ENCODE data around the gene ITM2B. TPM values are rescaled to one million over a fixed set of nuclear protein-coding genes. Genes with fewer than 3 reads are reported as not detected.

The ITM2B gene
- total RNA-seq, 1 donor from 2014 or later = 339 TPM

DNA sequence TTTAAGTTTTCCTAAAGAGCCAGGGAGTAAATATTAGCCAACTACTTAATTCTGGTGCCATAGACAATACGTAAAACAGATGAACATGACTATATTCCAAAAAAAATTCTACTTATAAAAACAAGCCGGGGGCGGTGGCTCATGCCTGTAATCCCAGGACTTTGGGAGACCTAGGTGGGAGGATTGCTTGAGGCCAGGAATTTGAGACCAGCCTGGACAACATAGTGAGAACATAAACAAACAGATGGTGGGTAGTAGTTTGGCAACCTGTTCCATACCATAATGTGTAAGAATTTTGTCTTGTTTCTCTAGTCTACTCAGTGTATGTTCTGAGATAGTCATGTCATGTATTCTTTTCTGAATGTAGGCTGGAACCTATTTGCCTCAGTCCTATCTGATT, 25.4 kb downstream of the ITM2B start:
- TF ChIP-seq, protein P1, sequence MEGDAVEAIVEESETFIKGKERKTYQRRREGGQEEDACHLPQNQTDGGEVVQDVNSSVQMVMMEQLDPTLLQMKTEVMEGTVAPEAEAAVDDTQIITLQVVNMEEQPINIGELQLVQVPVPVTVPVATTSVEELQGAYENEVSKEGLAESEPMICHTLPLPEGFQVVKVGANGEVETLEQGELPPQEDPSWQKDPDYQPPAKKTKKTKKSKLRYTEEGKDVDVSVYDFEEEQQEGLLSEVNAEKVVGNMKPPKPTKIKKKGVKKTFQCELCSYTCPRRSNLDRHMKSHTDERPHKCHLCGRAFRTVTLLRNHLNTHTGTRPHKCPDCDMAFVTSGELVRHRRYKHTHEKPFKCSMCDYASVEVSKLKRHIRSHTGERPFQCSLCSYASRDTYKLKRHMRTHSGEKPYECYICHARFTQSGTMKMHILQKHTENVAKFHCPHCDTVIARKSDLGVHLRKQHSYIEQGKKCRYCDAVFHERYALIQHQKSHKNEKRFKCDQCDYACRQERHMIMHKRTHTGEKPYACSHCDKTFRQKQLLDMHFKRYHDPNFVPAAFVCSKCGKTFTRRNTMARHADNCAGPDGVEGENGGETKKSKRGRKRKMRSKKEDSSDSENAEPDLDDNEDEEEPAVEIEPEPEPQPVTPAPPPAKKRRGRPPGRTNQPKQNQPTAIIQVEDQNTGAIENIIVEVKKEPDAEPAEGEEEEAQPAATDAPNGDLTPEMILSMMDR (IDR thresholded peaks at IDR 0.05) = no peak
- no peaks in the 10 kb centered on the region for H3K27me3 Mint-ChIP-seq (ENCODE audit: low read depth)
- no peak for DNase-seq (ENCODE audit: low spot score)
- peaks cover 50% of the 10 kb centered on the region for H3K36me3 Mint-ChIP-seq (ENCODE audit: low read depth)
- H3K27ac Mint-ChIP-seq (ENCODE audit: unreplicated experiment) = no peak overlapping the region
- H3K4me1 Mint-ChIP-seq (ENCODE audit: low read depth) = peaks cover 34% of the 10 kb centered on the region
- H3K9me3 Mint-ChIP-seq (ENCODE audit: low read depth) = no peaks in the 10 kb centered on the region
- no peak overlapping the region for H3K4me3 Mint-ChIP-seq (ENCODE audit: unreplicated experiment)

DNA sequence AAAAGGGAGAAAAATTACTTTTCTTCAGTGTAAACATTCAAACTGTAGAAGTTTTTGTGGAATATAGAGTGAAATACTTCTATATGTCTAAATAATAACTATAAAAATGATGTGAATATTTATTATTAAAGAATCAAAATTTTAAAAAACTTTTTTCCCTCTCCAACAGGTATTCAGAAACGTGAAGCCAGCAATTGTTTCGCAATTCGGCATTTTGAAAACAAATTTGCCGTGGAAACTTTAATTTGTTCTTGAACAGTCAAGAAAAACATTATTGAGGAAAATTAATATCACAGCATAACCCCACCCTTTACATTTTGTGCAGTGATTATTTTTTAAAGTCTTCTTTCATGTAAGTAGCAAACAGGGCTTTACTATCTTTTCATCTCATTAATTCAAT, 28.0 kb downstream of the ITM2B start:
- H3K36me3 Mint-ChIP-seq (ENCODE audit: low read depth) = peaks cover 43% of the 10 kb centered on the region
- no peak overlapping the region for H3K4me3 Mint-ChIP-seq (ENCODE audit: unreplicated experiment)
- no peak overlapping the region for H3K27ac Mint-ChIP-seq (ENCODE audit: unreplicated experiment)
- H3K9me3 Mint-ChIP-seq (ENCODE audit: low read depth) = no peaks in the 10 kb centered on the region
- TF ChIP-seq, protein P1 (IDR thresholded peaks at IDR 0.05) = no peak
- peaks cover 34% of the 10 kb centered on the region for H3K4me1 Mint-ChIP-seq (ENCODE audit: low read depth)
- DNase-seq (ENCODE audit: low spot score) = no peak
- H3K27me3 Mint-ChIP-seq (ENCODE audit: low read depth) = no peaks in the 10 kb centered on the region

DNA sequence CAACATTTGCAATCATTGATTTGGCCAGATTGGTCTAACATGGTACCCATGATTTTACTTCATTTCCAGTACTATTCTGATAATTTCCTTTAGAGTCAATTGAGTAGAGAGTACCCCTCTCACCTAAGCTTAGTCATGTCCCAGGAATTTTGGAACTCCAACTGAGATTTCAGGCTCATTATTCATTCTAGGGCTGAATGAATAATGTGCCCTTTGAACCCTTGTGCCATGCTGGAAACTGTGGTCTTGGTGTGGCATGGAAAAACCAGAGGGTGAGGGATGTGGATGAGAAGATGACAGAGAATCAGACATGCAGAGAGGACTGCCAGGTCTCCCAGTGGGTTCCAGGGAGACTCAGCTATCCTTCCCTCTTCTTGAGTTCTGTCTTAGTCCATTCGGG, 30.2 kb downstream of the ITM2B start:
- no peaks in the 10 kb centered on the region for H3K9me3 Mint-ChIP-seq (ENCODE audit: low read depth)
- H3K36me3 Mint-ChIP-seq (ENCODE audit: low read depth) = peaks cover 38% of the 10 kb centered on the region
- no peak overlapping the region for H3K27ac Mint-ChIP-seq (ENCODE audit: unreplicated experiment)
- H3K4me1 Mint-ChIP-seq (ENCODE audit: low read depth) = peaks cover 29% of the 10 kb centered on the region
- TF ChIP-seq, protein P1 (IDR thresholded peaks at IDR 0.05) = no peak
- DNase-seq (ENCODE audit: low spot score) = no peak
- no peak overlapping the region for H3K4me3 Mint-ChIP-seq (ENCODE audit: unreplicated experiment)
- no peaks in the 10 kb centered on the region for H3K27me3 Mint-ChIP-seq (ENCODE audit: low read depth)

DNA sequence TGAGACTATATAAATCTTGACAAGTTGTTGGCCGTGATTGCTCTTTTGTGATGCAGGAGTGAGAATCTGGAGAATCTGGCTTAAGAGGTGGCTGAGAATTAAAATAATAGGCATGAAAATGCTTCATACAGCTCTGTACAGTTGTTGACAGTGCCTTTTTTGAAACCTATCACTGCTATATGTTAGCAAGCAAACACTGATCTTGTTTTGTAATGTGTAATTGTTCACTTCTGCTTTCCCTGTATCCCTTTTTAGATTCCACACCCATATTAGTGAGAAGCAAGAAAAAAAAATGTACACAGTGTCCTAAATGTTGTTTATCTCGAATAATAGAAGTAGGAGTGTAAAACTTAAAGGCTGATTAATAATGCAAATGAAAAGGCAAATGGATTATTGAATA, 31.1 kb downstream of the ITM2B start:
- TF ChIP-seq, protein P1 (IDR thresholded peaks at IDR 0.05) = no peak
- H3K9me3 Mint-ChIP-seq (ENCODE audit: low read depth) = no peaks in the 10 kb centered on the region
- no peak overlapping the region for H3K4me3 Mint-ChIP-seq (ENCODE audit: unreplicated experiment)
- H3K27ac Mint-ChIP-seq (ENCODE audit: unreplicated experiment) = no peak overlapping the region
- DNase-seq (ENCODE audit: low spot score) = no peak
- H3K4me1 Mint-ChIP-seq (ENCODE audit: low read depth) = peaks cover 23% of the 10 kb centered on the region
- no peaks in the 10 kb centered on the region for H3K27me3 Mint-ChIP-seq (ENCODE audit: low read depth)
- H3K36me3 Mint-ChIP-seq (ENCODE audit: low read depth) = peaks cover 37% of the 10 kb centered on the region

DNA sequence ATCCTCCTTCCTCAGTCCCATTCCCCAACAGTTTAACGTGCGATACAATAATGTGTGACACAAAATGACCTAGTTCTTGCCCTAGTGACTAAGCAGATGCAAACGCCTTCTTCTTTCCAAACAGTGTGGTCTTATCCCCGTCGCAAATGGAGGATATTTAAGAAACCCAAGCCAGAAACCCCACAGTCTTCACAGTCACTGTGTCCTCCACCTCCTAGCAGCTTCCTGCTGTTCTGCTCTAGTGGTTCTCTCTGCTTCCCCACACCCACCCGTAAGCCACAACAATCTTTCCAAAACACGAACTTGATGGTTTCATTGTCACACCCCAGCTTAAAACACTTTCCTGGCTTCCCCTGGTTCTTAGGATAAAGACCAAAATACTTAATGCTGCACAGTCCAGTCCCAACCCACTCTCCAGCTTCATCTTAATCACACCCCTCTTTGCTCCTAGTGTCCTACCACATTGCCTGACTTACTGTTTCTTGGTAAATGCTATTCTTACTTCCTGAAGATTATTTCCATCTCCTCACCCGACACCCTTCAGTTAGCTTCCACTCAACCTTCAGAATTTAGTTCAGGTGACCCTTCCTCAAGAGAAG, 32.3 kb downstream of the ITM2B start:
- Mint-ChIP-seq H3K27me3 (ENCODE audit: low read depth) (no peaks in the 10 kb centered on the region), H3K36me3 (ENCODE audit: low read depth) (peaks cover 34% of the 10 kb centered on the region), H3K27ac (ENCODE audit: unreplicated experiment) (no peak overlapping the region), H3K4me1 (ENCODE audit: low read depth) (peaks cover 14% of the 10 kb centered on the region), H3K9me3 (ENCODE audit: low read depth) (no peaks in the 10 kb centered on the region), H3K4me3 (ENCODE audit: unreplicated experiment) (no peak overlapping the region)
- no peak for DNase-seq (ENCODE audit: low spot score)
- TF ChIP-seq, protein P1 (IDR thresholded peaks at IDR 0.05) = no peak

Measured in chondrocyte (in vitro differentiated cells).